ENCODE results near the gene LGR6.

DNA sequence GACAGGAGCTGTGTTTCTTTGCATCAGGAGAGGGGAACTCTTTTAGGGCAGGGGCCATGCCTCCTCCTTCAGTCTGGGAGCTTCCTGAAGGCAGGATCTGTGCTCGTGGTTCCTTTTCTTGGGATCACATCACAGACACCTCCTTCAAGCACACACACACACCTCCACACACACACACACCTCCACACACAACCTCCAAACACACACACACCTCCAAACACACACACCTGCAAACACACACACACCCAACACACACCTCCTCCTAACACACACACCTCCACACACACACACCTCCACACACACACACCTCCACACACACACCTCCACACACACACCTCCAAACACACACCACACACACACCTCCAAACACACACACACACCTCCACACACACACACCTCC lies 10.5 kb downstream of the LGR6 start:
- no peak for TF ChIP-seq REST (IDR thresholded peaks at IDR 0.05; ENCODE audit: insufficient read depth in 1 of 2, low read depth in 2 of 2, low read length in 1 of 2)
- no peak for TF ChIP-seq CTCF (IDR thresholded peaks at IDR 0.05)

Measured in Panc1 (cell line).